Fibroblast of lung (primary cell): ENCODE data around the gene ABHD16A. TPM values are rescaled to one million over a fixed set of nuclear protein-coding genes. Genes with fewer than 3 reads are reported as not detected.
A peak's percentile ranks its signal among the peaks of the same experiment; 100 is the strongest.

Source experiments
- DNase-seq, 2 donors: peaks; one replicate each; pipeline versions ENCODE4 v3.0.0 to v3.0.0-alpha.2; 2010; ENCODE audit warnings: low read depth in 2 of 2
- H2AFZ ChIP-seq: 2 replicates; pipeline ENCODE4 v1.5.1; 2012; ENCODE audit warnings: low read length, control low read depth, inconsistent platforms
- H3K27ac ChIP-seq: 2 replicates; pipeline ENCODE4 v1.5.1; 2011; ENCODE audit warnings: low read length, control low read depth; ENCODE audit not compliant: insufficient read depth
- H3K27me3 ChIP-seq: 2 replicates; pipeline ENCODE4 v1.5.1; 2011; ENCODE audit warnings: mild to moderate bottlenecking, low read length; ENCODE audit not compliant: control insufficient read depth, insufficient read depth
- H3K36me3 ChIP-seq: 2 replicates; pipeline ENCODE4 v1.5.1; 2011; ENCODE audit warnings: low read length; ENCODE audit not compliant: control insufficient read depth, insufficient read depth
- H3K4me1 ChIP-seq: 2 replicates; pipeline ENCODE4 v1.5.1; 2011; ENCODE audit warnings: low read length; ENCODE audit not compliant: control insufficient read depth, insufficient read depth; ENCODE audit errors: extremely low read depth
- H3K4me2 ChIP-seq: 2 replicates; pipeline ENCODE4 v1.5.1; 2011; ENCODE audit warnings: low read length, control low read depth; ENCODE audit not compliant: insufficient read depth; ENCODE audit errors: extremely low read depth
- H3K4me3 ChIP-seq, 4 experiments: fragments of 200-600 bp in 1 of 4; sonication (generic) in 1 of 4; replicated peaks in 1 of 4; 2 replicates each; pipeline ENCODE4 v1.5.1; 2011 to 2016; ENCODE audit warnings: low read length in 4 of 4, low read depth in 3 of 4, mild to moderate bottlenecking in 3 of 4, control low read depth in 2 of 4, inconsistent platforms in 1 of 4, mixed read lengths in 1 of 4; ENCODE audit not compliant: insufficient read depth in 1 of 4; ENCODE audit errors: control extremely low read depth in 1 of 4
- H3K79me2 ChIP-seq: 2 replicates; pipeline ENCODE4 v1.5.1; 2012; ENCODE audit warnings: mild to moderate bottlenecking, low read length, inconsistent platforms; ENCODE audit not compliant: control insufficient read depth, insufficient read depth
- H3K9ac ChIP-seq: 2 replicates; pipeline ENCODE4 v1.5.1; 2011; ENCODE audit warnings: mild to moderate bottlenecking, low read length, control low read depth; ENCODE audit not compliant: insufficient read depth
- H3K9me3 ChIP-seq: 2 replicates; pipeline ENCODE4 v1.5.1; 2012; ENCODE audit warnings: low read depth, low read length; ENCODE audit not compliant: control insufficient read depth, insufficient read depth
- H4K20me1 ChIP-seq: 2 replicates; pipeline ENCODE4 v1.5.1; 2011; ENCODE audit warnings: low read length; ENCODE audit not compliant: control insufficient read depth, insufficient read depth; ENCODE audit errors: extremely low read depth
- EZH2 ChIP-seq: IDR thresholded peaks from 2 replicates; pipeline ENCODE4 v1.5.1; 2012; ENCODE audit warnings: low read length, control low read depth, mild to moderate bottlenecking; ENCODE audit errors: missing control alignments
- polyA plus RNA-seq, 2 donors: library from polyadenylated mRNA; depleted of rRNA in 1 of 2; stranded (reverse) in 1 of 2; unstranded in 1 of 2; fragments of >200 nt; gene quantifications; 2 replicates each; pipeline ENCODE4 v1.2.1, GENCODE V29; 2011 to 2012; ENCODE audit warnings: missing spikeins in 1 of 2
- total RNA-seq: library from RNA; depleted of rRNA; stranded (reverse); fragments of >200 nt; gene quantifications from 2 replicates; pipeline ENCODE4 v1.2.1, GENCODE V29; 2014
- TF ChIP-seq, protein P1 (sequence below), 2 donors: IDR thresholded peaks in 1 of 2; conservative IDR thresholded peaks in 1 of 2; 1 replicate in 1 of 2; 2 replicates in 1 of 2; pipeline ENCODE4 v1.5.1; 2011 to 2012; ENCODE audit warnings: low read length in 2 of 2, control low read depth in 1 of 2, inconsistent platforms in 1 of 2, low read depth in 1 of 2, mild to moderate bottlenecking in 1 of 2

The ABHD16A gene
- total and polyA plus RNA-seq, 2 donors (not counting 1 experiment from before 2014, with no cell fraction given), result 25.1 to 72.0 TPM

DNA sequence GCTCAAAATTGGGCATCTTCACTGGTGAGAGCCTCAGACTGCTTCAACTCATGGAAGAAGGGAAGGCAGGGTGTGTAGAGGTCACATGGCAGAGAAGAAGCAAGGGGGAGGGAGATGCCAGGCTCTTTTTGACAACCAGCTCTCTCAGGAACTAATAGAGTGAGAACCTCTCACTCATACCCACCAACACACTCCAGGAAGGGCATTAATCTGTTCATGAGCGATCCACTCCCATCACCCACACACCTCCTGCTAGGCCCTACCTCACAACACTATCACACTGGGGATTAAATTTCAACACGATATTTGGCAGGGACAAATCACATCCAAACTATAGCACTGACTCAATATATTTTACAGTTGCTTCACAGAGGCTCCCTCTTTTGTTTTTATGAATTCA is 38.7 kb upstream of the ABHD16A start:
- H4K20me1 ChIP-seq, result no peaks in the 10 kb centered on the region
- H3K9ac ChIP-seq, result no peak overlapping the region
- H3K4me1 ChIP-seq, result peaks cover 20% of the 10 kb centered on the region
- no peak overlapping the region for H3K4me3 ChIP-seq
- H3K27me3 ChIP-seq, result no peaks in the 10 kb centered on the region
- TF ChIP-seq, protein P1, sequence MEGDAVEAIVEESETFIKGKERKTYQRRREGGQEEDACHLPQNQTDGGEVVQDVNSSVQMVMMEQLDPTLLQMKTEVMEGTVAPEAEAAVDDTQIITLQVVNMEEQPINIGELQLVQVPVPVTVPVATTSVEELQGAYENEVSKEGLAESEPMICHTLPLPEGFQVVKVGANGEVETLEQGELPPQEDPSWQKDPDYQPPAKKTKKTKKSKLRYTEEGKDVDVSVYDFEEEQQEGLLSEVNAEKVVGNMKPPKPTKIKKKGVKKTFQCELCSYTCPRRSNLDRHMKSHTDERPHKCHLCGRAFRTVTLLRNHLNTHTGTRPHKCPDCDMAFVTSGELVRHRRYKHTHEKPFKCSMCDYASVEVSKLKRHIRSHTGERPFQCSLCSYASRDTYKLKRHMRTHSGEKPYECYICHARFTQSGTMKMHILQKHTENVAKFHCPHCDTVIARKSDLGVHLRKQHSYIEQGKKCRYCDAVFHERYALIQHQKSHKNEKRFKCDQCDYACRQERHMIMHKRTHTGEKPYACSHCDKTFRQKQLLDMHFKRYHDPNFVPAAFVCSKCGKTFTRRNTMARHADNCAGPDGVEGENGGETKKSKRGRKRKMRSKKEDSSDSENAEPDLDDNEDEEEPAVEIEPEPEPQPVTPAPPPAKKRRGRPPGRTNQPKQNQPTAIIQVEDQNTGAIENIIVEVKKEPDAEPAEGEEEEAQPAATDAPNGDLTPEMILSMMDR (conservative IDR thresholded peaks at IDR 0.05 in 1 of 2, IDR thresholded peaks at IDR 0.05 in 1 of 2; ENCODE audit: low read depth in 1 of 2, low read length in 2 of 2), result no peak
- no peak for TF ChIP-seq EZH2
- DNase-seq, result no peak
- H3K4me2 ChIP-seq, result no peak overlapping the region
- H2AFZ ChIP-seq, result no peak overlapping the region
- H3K36me3 ChIP-seq, result peaks cover 2% of the 10 kb centered on the region
- H3K79me2 ChIP-seq, result peaks cover 9% of the 10 kb centered on the region
- no peaks in the 10 kb centered on the region for H3K9me3 ChIP-seq
- no peak overlapping the region for H3K27ac ChIP-seq

DNA sequence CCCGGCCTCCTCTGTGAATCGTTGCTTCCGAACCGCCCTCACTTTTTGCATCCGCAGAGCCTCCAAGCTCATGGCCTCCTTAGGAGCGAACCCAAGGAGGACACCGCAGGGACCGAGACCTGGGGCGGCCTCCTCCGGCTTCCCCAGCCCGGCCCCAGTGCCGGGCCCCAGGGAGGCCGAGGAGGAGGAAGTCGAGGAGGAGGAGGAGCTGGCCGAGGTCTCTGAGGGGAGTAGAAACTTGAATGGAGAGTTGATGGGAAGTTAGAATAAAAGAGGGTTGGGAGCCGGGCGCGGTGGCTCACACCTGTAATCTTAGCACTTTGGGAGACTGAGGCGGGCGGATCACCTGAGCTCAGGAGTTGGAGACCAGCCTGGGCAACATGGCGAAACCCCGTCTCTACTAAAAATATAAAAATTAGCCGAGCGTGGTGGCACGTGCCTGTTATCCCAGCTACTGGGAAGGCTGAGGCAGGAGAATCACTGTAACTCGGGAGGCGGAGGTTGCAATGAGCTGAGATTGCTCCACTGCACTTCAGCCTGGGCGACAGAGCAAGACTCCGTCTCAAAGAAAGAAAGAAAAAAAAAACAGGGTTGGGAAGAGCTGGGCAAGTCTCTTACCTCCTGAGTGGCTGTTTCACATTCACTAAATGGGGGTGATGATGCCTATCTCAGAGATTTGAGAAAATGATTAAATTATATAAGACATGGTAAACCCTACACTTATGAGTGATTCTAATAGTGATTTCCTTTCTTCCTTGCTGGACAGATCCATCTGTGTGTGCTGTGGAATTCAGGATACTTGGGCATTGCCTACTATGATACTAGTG is 37.5 kb upstream of the ABHD16A start:
- Histone ChIP-seq H3K27ac (peak overlapping the region; percentile 79), H4K20me1 (no peaks in the 10 kb centered on the region), H3K79me2 (peaks cover 21% of the 10 kb centered on the region), H3K27me3 (no peaks in the 10 kb centered on the region), H3K4me1 (peaks cover 22% of the 10 kb centered on the region), H3K4me3 (peak overlapping the region; percentile 79 to 91 (median 87)), H3K9me3 (no peaks in the 10 kb centered on the region), H3K36me3 (peaks cover 2% of the 10 kb centered on the region), H3K9ac (peak overlapping the region; percentile 73), H3K4me2 (peak overlapping the region; percentile 86), H2AFZ (peak overlapping the region; percentile 81)
- no peak for TF ChIP-seq EZH2
- TF ChIP-seq, protein P1 (conservative IDR thresholded peaks at IDR 0.05 in 1 of 2, IDR thresholded peaks at IDR 0.05 in 1 of 2; ENCODE audit: low read depth in 1 of 2, low read length in 2 of 2), result no peak
- no peak for DNase-seq

DNA sequence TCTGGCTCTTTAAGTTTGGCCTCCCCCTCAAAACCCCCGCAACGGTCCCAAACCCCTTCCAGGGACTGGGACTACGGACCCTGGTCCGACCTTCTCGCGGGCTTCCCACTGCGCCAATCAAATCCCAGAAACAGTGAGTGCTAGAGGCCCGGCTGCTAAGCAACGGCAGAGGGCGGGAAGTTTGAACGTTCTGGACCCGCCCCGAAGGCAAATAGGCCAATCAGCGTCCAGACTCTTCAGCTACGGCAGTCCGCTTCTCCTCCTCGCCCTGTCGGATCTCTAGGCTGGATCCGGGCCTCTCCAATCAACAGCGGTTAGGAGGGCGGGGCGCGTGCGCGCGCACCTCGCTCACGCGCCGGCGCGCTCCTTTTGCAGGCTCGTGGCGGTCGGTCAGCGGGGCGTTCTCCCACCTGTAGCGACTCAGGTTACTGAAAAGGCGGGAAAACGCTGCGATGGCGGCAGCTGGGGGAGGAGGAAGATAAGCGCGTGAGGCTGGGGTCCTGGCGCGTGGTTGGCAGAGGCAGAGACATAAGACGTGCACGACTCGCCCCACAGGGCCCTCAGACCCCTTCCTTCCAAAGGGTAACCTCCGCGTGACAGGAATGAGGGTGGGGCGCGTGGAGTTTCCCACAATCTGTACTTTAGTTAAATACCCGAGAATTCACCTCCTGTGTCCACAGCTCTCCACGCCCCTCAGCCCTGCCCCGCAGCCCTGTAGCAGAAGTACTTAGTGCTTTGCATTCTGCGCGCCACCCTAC is 36.7 kb upstream of the ABHD16A start, which contains the start of gene MSH5:
TSS of gene MSH5 (plus strand) at position 367 of the 758 bp plus-strand sequence. CDS start 462 bp downstream, outside the sequence.
- Histone ChIP-seq H4K20me1 (no peaks in the 10 kb centered on the region), H3K9ac (peak within 1 kb of the TSS; percentile 73), H3K4me2 (peak within 1 kb of the TSS; percentile 86), H3K79me2 (peaks cover 29% of the 10 kb centered on the region), H2AFZ (peak within 1 kb of the TSS; percentile 81), H3K27ac (peak within 1 kb of the TSS; percentile 79), H3K4me3 (peak within 1 kb of the TSS; percentile 79 to 91 (median 87)), H3K36me3 (peaks cover 2% of the 10 kb centered on the region), H3K27me3 (no peaks in the 10 kb centered on the region), H3K9me3 (no peaks in the 10 kb centered on the region), H3K4me1 (peaks cover 22% of the 10 kb centered on the region)
- TF ChIP-seq EZH2, result no peak
- TF ChIP-seq, protein P1 (conservative IDR thresholded peaks at IDR 0.05 in 1 of 2, IDR thresholded peaks at IDR 0.05 in 1 of 2; ENCODE audit: low read depth in 1 of 2, low read length in 2 of 2), result no peak
- peak; percentile 98 to 99 for DNase-seq
